NCI-H82 treated with DMSO at 0.1 percent for 48 hours (cell line): ENCODE results near the gene MYH7.
"Not testable (repeated sequence)": the region's sequence is repeated elsewhere in the genome, so short reads cannot be mapped to it uniquely, and the experiment has no call there.

Experiments used
- DNase-seq: peaks from one replicate; lab custom pipeline; 2025; ENCODE audit not compliant: unreplicated experiment; lab: John Stamatoyannopoulos, UW

MYH7 gene

GRCh38 chr14:23408307-23408630 is 27.2 kb downstream of the MYH7 start:
- no peak for DNase-seq

- no peak for DNase-seq
These were observed 27.7 kb downstream of the MYH7 start, which contains the start of gene MYH6 for GRCh38 chr14:23407516-23408306. Gene MYH6 (minus strand): TSS chr14:23408273. CDS start chr14:23407223, 1,050 bp downstream.

GRCh38 chr14:23406725-23407355 is 28.6 kb downstream of the MYH7 start:
- no peak for DNase-seq

GRCh38 chr14:23406244-23406643 is 29.2 kb downstream of the MYH7 start:
- DNase-seq: no peak

GRCh38 chr14:23405516-23406025 is 29.9 kb downstream of the MYH7 start:
- no peak for DNase-seq

- DNase-seq: no peak
These were observed 30.4 kb downstream of the MYH7 start for GRCh38 chr14:23405096-23405495.

- DNase-seq: no peak
These were observed 31.0 kb downstream of the MYH7 start for GRCh38 chr14:23404331-23404900.

GRCh38 chr14:23403908-23404307 is 31.6 kb downstream of the MYH7 start:
- no peak for DNase-seq

- DNase-seq: no peak
These were observed 32.4 kb downstream of the MYH7 start for GRCh38 chr14:23403139-23403438.

- no peak for DNase-seq
These were observed 32.9 kb downstream of the MYH7 start for GRCh38 chr14:23402296-23403138.

GRCh38 chr14:23401291-23401690 is 34.2 kb downstream of the MYH7 start:
- no peak for DNase-seq

GRCh38 chr14:23400496-23401149 is 34.8 kb downstream of the MYH7 start:
- not testable (repeated sequence) for DNase-seq

GRCh38 chr14:23399591-23399990 is 35.9 kb downstream of the MYH7 start:
- no peak for DNase-seq

GRCh38 chr14:23399136-23399535 is 36.3 kb downstream of the MYH7 start:
- DNase-seq: no peak

GRCh38 chr14:23398348-23398747 is 37.1 kb downstream of the MYH7 start:
- DNase-seq: no peak

- DNase-seq: no peak
These were observed 38.6 kb downstream of the MYH7 start for GRCh38 chr14:23396781-23397407.

GRCh38 chr14:23396126-23396525 is 39.3 kb downstream of the MYH7 start:
- DNase-seq: no peak

GRCh38 chr14:23392613-23393012 is 42.8 kb downstream of the MYH7 start:
- DNase-seq: no peak

GRCh38 chr14:23389871-23390270 is 45.6 kb downstream of the MYH7 start:
- DNase-seq: not testable (repeated sequence)

- no peak for DNase-seq
These were observed 46.1 kb downstream of the MYH7 start for GRCh38 chr14:23389396-23389795.
